ENCODE measurements around the gene LRP8. TPM values are rescaled to one million over a fixed set of nuclear protein-coding genes. Genes with fewer than 3 reads are reported as not detected.

The LRP8 gene
- total and polyA plus RNA-seq, 2 of the 13 experiments (the other 11 are each of a cell fraction or from before 2014, with no cell fraction given): 17.3 to 17.4 TPM

GRCh38 chr1:53281133-53281532, 46.7 kb downstream of the LRP8 start:
- intact Hi-C loops (cut with micrococcal nuclease; ENCODE audit: unreplicated experiment): no loop called here
- Histone ChIP-seq H3K27me3 (ENCODE audit: control insufficient read depth in 1 of 2, insufficient read depth in 2 of 2, low read length in 2 of 2) (no peaks in the 10 kb centered on the region), H3K4me3 (replicated peaks in 1 of 3; ENCODE audit: insufficient read depth in 1 of 3, low read depth in 2 of 3, low read length in 3 of 3) (no peak overlapping the region), H4K20me1 (ENCODE audit: insufficient read depth, low read length) (no peaks in the 10 kb centered on the region), H2AFZ (ENCODE audit: low read length) (no peak overlapping the region), H3K79me2 (ENCODE audit: insufficient read depth, low read length) (no peaks in the 10 kb centered on the region), H3K36me3 (replicated peaks in 1 of 2; ENCODE audit: control insufficient read depth in 1 of 2, insufficient read depth in 2 of 2, low read length in 2 of 2) (peaks cover 5 to 40% of the 10 kb centered on the region in 2 experiments), H3K4me2 (ENCODE audit: low read depth, low read length) (no peak overlapping the region), H3K9me3 (ENCODE audit: low read length) (no peaks in the 10 kb centered on the region), H3K4me1 (ENCODE audit: insufficient read depth, low read length) (no peaks in the 10 kb centered on the region), H3K27ac (ENCODE audit: extremely low read length, insufficient read depth, low read length) (no peak overlapping the region), H3K9ac (ENCODE audit: insufficient read depth, low read depth, low read length) (no peak overlapping the region)
- ChIA-PET CTCF (ENCODE audit: low intra/inter-chr PET ratio, low total read pairs) (no interaction called here), POLR2A (no interaction called here)
- 90% methylated on average over 6 of the region's 9 CpGs for WGBS (ENCODE audit: low lambda C conversion rate)
- ATAC-seq (no peak), FAIRE-seq (no peak), DNase-seq (ENCODE audit: low spot score) (no peak)
- no TSS peak for BruUV-seq (replicated peaks)
- in situ Hi-C loops (cut with HindIII; ENCODE audit: extremely low pct_ligation_motif_present, low pct_unique_long_range_greater_than_20kb): no loop called here
- TF ChIP-seq FOXO4 (CRISPR knock-in tag; conservative IDR thresholded peaks at IDR 0.05) (no peak), EP300 (IDR thresholded peaks at IDR 0.05; ENCODE audit: low read depth in 2 of 2, low read length in 2 of 2) (no peak), EP300 (CRISPR knock-in tag; IDR thresholded peaks at IDR 0.05; ENCODE audit: borderline replicate concordance) (no peak), ETV6 (CRISPR knock-in tag; conservative IDR thresholded peaks at IDR 0.05) (no peak), NCOA1 (CRISPR knock-in tag; IDR thresholded peaks at IDR 0.05) (no peak), ZNF790 (CRISPR knock-in tag; IDR thresholded peaks at IDR 0.05; ENCODE audit: borderline replicate concordance) (no peak), ADNP (CRISPR knock-in tag; IDR thresholded peaks at IDR 0.05) (no peak), ATRX (CRISPR knock-in tag; IDR thresholded peaks at IDR 0.05; ENCODE audit: borderline replicate concordance) (no peak), TEF (CRISPR knock-in tag; IDR thresholded peaks at IDR 0.05) (no peak), ZNF777 (CRISPR knock-in tag; IDR thresholded peaks at IDR 0.05) (no peak), ZNF432 (CRISPR knock-in tag; IDR thresholded peaks at IDR 0.05; ENCODE audit: borderline replicate concordance) (no peak), ZNF430 (CRISPR knock-in tag; IDR thresholded peaks at IDR 0.05) (no peak), PRDM4 (CRISPR knock-in tag; IDR thresholded peaks at IDR 0.05; ENCODE audit: borderline replicate concordance) (no peak), ZNF720 (CRISPR knock-in tag; IDR thresholded peaks at IDR 0.05) (no peak), MXI1 (IDR thresholded peaks at IDR 0.05; ENCODE audit: borderline replicate concordance, low read depth, low read length) (no peak), SALL2 (CRISPR knock-in tag; IDR thresholded peaks at IDR 0.05) (no peak)
